Fibroblast of upper back skin (primary cell): ENCODE data around the gene DDAH1.

Experiments used
- DNase-seq: peaks from one replicate; pipeline ENCODE4 v3.0.0-alpha.2; 2013

DDAH1 gene

DNA sequence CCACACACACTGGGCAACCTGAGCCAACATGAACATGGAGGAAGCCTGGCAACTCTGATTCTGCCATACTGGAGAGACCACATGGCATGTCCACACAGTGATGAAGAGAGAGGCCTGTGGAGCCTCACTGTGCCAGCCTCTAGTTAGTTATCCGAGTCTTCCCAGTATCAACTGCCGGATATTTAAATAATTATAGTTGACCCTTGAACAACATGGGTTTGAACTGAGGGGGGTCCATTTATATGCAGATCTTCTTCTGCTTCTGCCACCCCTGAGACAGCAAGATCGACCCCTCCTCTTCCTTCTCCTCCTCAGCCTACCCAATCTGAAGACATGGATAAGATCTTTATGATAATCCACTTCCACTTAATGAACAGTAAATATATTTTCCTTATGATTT is 27.8 kb downstream of the DDAH1 start:
- DNase-seq, result no peak

DNA sequence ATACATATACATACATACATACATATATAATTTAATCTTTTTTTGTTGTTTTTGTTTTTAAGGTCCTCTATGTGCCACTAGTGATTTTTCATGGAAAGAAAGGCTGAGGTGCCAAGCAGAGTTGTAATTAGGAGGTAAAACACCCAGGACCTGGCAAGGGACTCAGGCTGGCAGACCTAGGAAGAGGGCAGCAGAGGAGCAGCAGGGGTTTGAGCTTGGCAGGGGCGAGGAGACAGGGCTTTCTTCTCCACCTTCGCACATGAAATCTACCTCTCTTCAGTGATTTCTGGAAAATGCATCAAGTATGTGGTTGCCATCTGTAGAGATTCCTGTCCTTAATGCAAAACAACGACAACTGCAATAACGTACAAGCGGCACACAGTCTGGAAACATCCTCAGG is 31.9 kb downstream of the DDAH1 start:
- no peak for DNase-seq

GRCh38 chr1:85428471-85429089 is 36.4 kb downstream of the DDAH1 start:
- DNase-seq, result no peak

- no peak for DNase-seq
Observed at GRCh38 chr1:85427849-85428248, 37.1 kb downstream of the DDAH1 start.

- no peak for DNase-seq
Observed at GRCh38 chr1:85427331-85427730, 37.6 kb downstream of the DDAH1 start.

DNA sequence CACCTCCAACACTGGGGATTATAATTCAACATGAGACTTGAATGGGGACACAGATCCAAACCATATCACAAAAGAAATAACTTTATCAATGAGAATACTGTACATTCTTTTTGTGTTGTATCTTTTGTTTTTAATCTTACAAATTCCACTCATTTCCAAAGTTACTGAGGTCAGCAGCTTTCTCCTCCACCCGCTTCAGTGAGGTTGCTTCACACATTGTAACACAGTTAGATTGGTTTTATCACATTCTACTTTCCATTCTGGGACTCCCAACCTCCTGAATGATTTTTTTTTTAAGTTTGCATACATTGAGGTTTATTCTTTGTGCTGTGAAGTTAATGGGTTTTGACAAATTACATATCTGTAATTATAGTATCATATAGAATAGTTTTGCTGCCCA is 43.8 kb downstream of the DDAH1 start:
- DNase-seq, result no peak

DNA sequence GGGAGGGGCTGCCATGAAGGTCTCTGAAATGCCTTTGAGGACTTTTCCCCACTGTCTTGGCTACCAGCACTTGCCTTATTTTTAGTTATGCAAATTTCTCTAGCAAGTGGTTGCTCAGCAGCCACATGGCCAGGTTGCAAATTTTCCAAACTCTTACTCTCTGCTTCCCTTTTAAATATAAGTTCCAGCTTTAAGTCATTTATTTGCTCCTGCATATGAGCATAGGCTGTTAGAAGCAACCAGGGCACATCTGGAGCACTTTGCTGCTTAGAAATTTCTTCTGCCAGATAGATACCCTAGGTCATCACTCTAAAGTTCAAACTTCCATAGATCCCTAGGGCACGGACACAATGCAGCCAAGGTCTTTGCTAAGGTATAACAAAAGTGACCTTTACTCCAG is 44.8 kb downstream of the DDAH1 start:
- no peak for DNase-seq

- no peak for DNase-seq
Observed at GRCh38 chr1:85417876-85418275, 47.1 kb downstream of the DDAH1 start.

DNA sequence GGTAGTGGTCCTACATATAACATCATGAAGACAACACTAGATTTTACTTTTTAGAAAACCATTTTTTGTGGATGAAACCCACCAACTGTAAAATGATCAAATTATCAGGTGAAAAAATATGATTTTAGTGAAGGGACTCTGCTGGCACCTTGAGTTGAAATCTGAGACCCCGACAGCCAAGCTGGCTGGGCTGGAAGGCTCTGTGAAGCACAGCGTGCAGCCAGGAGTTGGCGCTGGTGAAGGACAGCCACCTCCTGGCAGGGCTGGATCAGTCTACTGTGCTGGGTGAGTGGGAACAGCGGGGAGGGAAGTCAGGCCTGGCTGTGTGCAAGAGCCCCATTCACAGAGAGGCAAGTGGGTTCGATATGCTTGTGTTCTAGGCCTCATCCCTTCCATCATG is 47.9 kb downstream of the DDAH1 start:
- DNase-seq, result no peak

- peak; percentile 49 for DNase-seq
Observed at GRCh38 chr1:85413169-85413568, 51.8 kb downstream of the DDAH1 start.

GRCh38 chr1:85411567-85412305 is 53.2 kb downstream of the DDAH1 start:
- peak; percentile 26 for DNase-seq

DNA sequence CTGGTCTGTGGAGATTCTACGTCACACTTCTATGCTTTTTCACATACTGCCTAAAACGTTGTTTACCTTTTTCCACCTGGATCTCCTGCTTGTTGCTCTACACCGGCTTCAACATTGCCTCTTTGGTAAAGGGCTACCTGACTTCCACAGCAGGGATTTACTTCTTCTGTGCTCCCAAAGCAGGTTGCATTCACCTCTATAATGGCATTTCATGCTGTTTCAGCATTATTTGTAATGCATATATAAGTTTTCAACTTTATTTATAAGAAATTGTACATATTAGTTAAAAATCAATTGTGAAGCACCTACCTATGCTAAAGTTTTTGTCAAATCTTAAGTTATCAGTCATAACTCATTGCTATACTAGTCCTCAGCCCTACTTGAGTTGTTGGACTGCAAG is 55.4 kb downstream of the DDAH1 start:
- DNase-seq, result no peak

DNA sequence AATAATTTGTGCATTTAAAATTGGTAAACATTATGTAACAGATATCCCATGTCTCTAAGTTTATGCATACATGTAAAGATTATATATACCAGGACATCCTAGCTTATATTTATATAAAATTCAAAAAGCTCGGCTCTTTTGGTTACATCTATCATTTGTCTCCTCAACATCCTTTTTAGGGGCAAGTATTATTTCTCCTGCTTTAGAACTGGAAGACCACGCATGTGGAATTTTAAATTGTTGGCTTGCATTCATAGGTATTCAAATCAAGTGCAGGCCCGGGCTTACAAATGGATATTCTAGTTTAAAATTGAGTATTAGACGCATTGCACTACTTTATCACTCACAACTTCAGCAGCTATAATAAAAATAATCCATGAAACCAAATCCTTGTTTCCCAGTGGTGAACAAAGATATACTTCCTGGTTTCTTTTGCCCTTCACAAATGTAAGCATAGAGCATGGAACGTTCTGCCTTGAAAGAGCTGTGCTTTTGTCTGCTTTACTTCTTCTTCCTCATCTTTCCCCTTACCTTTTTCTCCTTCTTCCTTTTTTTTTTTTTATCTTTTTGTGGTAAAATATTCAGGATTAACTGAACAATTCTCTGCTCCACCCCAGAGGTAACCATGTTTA is 57.1 kb downstream of the DDAH1 start:
- no peak for DNase-seq

- DNase-seq, result peak; percentile 92
Observed at GRCh38 chr1:85406887-85407533, 57.9 kb downstream of the DDAH1 start.

- no peak for DNase-seq
Observed at GRCh38 chr1:85406081-85406480, 58.9 kb downstream of the DDAH1 start.

DNA sequence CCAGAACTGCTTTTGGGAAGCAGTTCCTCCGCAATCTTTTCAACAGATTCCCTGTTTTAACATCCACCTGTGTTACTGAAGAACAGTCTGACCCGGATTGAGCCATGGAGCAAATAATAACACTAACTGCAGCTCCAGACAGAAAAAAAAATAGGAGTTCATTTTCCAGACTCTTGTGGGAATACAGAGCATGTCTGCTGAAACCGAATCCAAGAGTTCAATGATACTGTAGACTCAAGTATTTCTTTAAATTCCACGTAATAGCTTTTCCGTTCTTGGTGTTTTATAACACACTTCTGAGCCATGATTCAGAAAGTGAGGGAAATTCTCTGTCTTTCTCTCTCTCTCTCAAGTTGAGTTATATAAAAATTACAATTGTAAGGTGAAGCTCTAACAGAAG is 60.6 kb downstream of the DDAH1 start:
- DNase-seq, result peak; percentile 65

GRCh38 chr1:85398391-85399064 is 66.4 kb downstream of the DDAH1 start:
- peak; percentile 61 for DNase-seq

DNA sequence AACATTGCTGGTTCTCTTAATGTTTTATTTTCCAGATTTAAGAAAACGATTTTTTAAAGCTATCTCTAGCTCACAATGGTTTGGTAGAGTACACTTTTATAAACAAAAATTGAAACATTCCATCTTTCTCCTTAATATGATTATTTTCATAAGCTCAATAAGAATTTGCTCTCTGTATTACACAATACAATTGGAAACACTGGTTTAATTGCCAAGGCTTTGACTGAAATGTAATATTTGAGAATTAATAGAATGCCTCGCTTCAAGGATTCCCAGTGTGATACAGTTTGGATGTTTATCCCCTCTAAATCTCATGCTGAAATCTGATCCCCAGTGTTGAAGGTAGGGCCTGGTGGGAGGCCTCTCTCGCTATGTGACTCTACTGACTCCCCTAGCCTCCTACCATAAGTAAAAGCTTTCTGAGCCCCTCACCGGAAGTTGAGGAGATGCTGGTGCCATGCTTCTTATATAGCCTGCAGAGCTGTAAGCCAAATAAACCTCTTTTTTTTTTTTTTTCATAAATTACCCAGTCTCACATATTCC is 67.4 kb downstream of the DDAH1 start:
- DNase-seq, result no peak

DNA sequence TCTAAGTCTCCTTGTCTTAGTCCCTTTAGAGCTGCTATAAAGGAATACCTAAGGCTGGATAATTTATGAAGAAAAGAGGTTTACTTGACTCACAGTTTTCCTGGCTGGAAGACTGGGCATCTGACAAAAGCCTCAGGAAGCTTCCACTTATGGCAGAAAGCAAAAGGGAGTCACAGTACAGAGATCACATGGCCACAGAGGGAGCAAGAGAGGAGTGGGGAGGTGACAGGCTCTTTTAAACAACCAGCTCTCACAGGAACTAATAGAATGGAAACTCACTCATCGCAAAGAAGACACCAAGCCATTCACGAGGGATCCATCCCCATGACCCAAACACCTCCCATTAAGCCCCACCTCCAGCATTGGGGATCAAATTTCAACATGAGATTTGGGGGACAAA is 68.8 kb downstream of the DDAH1 start:
- DNase-seq, result no peak

DNA sequence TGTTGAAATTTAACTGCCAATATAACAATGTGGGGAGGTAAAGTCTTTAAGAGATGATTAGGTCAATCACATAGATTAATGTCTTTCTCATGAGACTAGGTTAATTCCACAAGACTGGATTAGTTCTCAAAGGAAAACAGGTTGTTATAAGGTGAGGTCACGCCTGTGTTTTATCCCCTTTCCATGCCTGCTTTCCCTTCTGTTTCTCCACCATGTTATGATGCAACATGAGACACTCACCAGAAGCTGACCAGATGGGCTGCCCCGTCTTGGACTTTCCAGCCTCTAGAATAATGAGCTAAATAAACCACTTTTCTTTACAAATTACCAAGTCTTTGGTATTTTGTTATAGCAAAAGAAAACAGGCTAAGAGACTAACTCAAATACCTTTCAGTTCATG is 70.8 kb downstream of the DDAH1 start:
- no peak for DNase-seq

- no peak for DNase-seq
Observed at GRCh38 chr1:85393490-85393889, 71.5 kb downstream of the DDAH1 start.

- DNase-seq, result no peak
Observed at GRCh38 chr1:85388416-85388815, 76.5 kb downstream of the DDAH1 start.

DNA sequence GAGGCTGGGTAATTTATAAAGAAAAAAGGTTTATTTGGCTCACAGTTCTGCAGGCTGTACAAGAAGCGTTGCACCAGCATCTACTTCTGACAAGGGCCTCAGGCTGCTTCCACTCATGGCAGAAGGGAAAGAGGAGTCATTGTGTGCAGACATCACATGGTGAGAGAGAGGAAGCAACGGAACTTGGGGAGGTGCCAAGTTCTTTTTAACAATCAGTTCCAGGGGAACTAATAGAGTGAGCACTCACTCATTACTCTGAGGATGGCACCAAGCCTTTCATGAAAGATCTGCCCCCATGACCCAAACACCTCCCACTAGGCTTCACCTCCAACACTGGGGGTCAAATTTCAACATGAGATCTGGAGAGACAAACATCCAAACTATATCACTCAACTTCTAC is 77.2 kb downstream of the DDAH1 start:
- no peak for DNase-seq
